GM23248 (cell line): Measurements from ENCODE around the gene ALG11. TPM values are rescaled to one million over a fixed set of nuclear protein-coding genes. Genes with fewer than 3 reads are reported as not detected.

Experiments used
- DNase-seq: peaks from one replicate; pipeline ENCODE4 v3.0.0-alpha.2; 2015
- H2AFZ ChIP-seq: fragments of 200-600 bp; sonication (generic); 2 replicates; pipeline ENCODE4 v1.6.1; 2016; ENCODE audit warnings: antibody characterized with exemption
- H3F3A ChIP-seq: fragments of 200-600 bp; sonication (generic); 2 replicates; pipeline ENCODE4 v1.6.1; 2016; ENCODE audit warnings: mild to moderate bottlenecking, antibody characterized with exemption, mixed run types; ENCODE audit not compliant: insufficient read depth
- H3K27ac ChIP-seq: fragments of 200-600 bp; sonication (generic); 2 replicates; pipeline ENCODE4 v1.5.1; 2016; ENCODE audit warnings: mild to moderate bottlenecking
- H3K27me3 ChIP-seq: fragments of 200-600 bp; sonication (generic); replicated peaks from 2 replicates; pipeline ENCODE4 v1.6.1; 2016; ENCODE audit warnings: mild to moderate bottlenecking; ENCODE audit not compliant: insufficient read depth
- H3K36me3 ChIP-seq: fragments of 200-600 bp; sonication (generic); 2 replicates; pipeline ENCODE4 v1.6.1; 2016; ENCODE audit warnings: low read depth, mild to moderate bottlenecking
- H3K4me1 ChIP-seq: fragments of 200-600 bp; sonication (generic); 2 replicates; pipeline ENCODE4 v1.6.1; 2016; ENCODE audit warnings: mild to moderate bottlenecking; ENCODE audit not compliant: insufficient read depth
- H3K4me2 ChIP-seq: fragments of 200-600 bp; sonication (generic); one replicate; pipeline ENCODE4 v1.6.1; 2016; ENCODE audit warnings: mild to moderate bottlenecking; ENCODE audit not compliant: unreplicated experiment
- H3K4me3 ChIP-seq: fragments of 200-600 bp; sonication (generic); 2 replicates; pipeline ENCODE4 v1.5.1; 2016; ENCODE audit warnings: mild to moderate bottlenecking
- H3K79me2 ChIP-seq: fragments of 200-600 bp; sonication (generic); 2 replicates; pipeline ENCODE4 v1.6.1; 2016; ENCODE audit warnings: mild to moderate bottlenecking; ENCODE audit not compliant: insufficient read depth
- H3K9ac ChIP-seq: fragments of 200-600 bp; sonication (generic); 2 replicates; pipeline ENCODE4 v1.6.1; 2016; ENCODE audit warnings: mild to moderate bottlenecking
- H3K9me2 ChIP-seq: fragments of 200-600 bp; sonication (generic); 2 replicates; pipeline ENCODE4 v1.6.1; 2016; ENCODE audit warnings: mixed run types, mild to moderate bottlenecking, moderate library complexity; ENCODE audit not compliant: insufficient read depth
- H3K9me3 ChIP-seq: fragments of 200-600 bp; sonication (generic); one replicate; pipeline ENCODE4 v1.6.1; 2017; ENCODE audit warnings: low read depth
- H4K20me1 ChIP-seq: fragments of 200-600 bp; sonication (generic); 2 replicates; pipeline ENCODE4 v1.6.0; 2016; ENCODE audit not compliant: insufficient read depth
- EZH2 ChIP-seq: fragments of 200-600 bp; sonication (generic); IDR thresholded peaks from 2 replicates; pipeline ENCODE4 v1.6.1; 2018; ENCODE audit warnings: antibody characterized with exemption, mild to moderate bottlenecking; ENCODE audit not compliant: insufficient read depth, poor library complexity, severe bottlenecking
- EZH2phosphoT487 ChIP-seq: fragments of 200-600 bp; sonication (generic); IDR thresholded peaks from 2 replicates; pipeline ENCODE4 v1.6.1; 2018; ENCODE audit warnings: antibody characterized with exemption, moderate library complexity, mild to moderate bottlenecking, low read depth; ENCODE audit not compliant: insufficient read depth
- WGBS, 2 experiments: methylation state at CpG; one replicate each; pipeline ENCODE4 v1.1.6; 2015 to 2017; ENCODE audit warnings: low lambda C conversion rate in 2 of 2, low coverage in 1 of 2; ENCODE audit errors: missing lambda C conversion rate in 2 of 2; 5-methylcytosine and 5-hydroxymethylcytosine counted together
- in situ Hi-C: fragments of 300-500 bp; cut with MboI; formaldehyde crosslinking; loops from 2 replicates; pipeline ENCODE4 v1.15.0; 2020
- polyA plus RNA-seq: library from polyadenylated mRNA; unstranded; fragments of >200 nt; fragmentation: Nextera tagmentation; extraction: Ambion mirVana; gene quantifications from 2 replicates; pipeline ENCODE4 v1.2.1, GENCODE V29; 2016
- total RNA-seq: library from RNA; depleted of rRNA; stranded (reverse); fragments of >200 nt; shearing (Covaris generic); gene quantifications from 2 replicates; pipeline ENCODE4 v1.2.3, GENCODE V29; 2014

The ALG11 gene
- total and polyA plus RNA-seq, 2 experiments from 2014 or later, result 31.6 to 33.3 TPM

DNA sequence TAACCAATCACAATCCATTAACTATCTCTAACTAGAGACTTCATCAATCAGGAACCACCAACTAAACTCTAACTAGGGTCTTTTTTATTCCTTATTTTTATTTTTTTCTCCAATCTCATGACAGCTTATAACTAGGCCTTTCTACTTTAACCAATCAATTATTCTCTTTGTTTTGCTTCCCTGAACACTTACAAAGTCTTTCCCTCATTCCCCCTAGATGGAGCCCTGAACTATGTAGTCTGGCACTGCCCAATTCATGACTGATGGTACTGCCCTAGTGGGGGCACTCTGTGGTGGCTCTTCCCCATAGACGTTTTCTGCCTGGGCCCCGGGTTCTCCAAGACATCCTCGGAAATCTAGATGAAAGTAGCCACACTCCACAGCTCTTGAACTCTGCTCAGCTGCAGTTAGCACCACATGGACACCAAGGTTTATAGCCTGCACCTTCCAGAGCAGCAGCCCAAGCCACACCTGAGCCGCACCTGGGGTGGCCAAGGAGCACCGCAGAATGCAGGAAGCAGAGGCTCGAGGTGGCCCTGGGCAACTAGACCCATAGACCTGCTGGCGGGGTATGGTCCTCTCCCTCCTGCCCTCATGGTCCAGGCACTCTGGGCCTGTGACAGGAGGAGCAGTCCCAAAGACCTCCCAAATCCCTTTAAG is 7.6 kb upstream of the ALG11 start:
- no peak overlapping the region for H2AFZ ChIP-seq
- H4K20me1 ChIP-seq, result no peaks in the 10 kb centered on the region
- no peaks in the 10 kb centered on the region for H3K9me2 ChIP-seq
- H3K4me3 ChIP-seq, result no peak overlapping the region
- no peak for DNase-seq
- in situ Hi-C loops, result loop anchor here (10.0 kb wide), 1 partner anchor 120 kb away; the partner anchor contains the start of gene NEK5
- no peaks in the 10 kb centered on the region for H3F3A ChIP-seq
- no peaks in the 10 kb centered on the region for H3K36me3 ChIP-seq
- H3K9me3 ChIP-seq, result no peaks in the 10 kb centered on the region
- WGBS, 2 experiments, result 59 to 62% methylated on average over 6 to 7 of the region's 7 CpGs
- TF ChIP-seq EZH2phosphoT487, result no peak
- no peak for TF ChIP-seq EZH2
- H3K4me1 ChIP-seq, result no peaks in the 10 kb centered on the region
- no peak overlapping the region for H3K9ac ChIP-seq
- H3K27me3 ChIP-seq, result peaks cover 21% of the 10 kb centered on the region; the same call in 1 of the 2 replicates
- H3K27ac ChIP-seq, result no peak overlapping the region
- H3K4me2 ChIP-seq, result no peak overlapping the region
- H3K79me2 ChIP-seq, result no peaks in the 10 kb centered on the region

DNA sequence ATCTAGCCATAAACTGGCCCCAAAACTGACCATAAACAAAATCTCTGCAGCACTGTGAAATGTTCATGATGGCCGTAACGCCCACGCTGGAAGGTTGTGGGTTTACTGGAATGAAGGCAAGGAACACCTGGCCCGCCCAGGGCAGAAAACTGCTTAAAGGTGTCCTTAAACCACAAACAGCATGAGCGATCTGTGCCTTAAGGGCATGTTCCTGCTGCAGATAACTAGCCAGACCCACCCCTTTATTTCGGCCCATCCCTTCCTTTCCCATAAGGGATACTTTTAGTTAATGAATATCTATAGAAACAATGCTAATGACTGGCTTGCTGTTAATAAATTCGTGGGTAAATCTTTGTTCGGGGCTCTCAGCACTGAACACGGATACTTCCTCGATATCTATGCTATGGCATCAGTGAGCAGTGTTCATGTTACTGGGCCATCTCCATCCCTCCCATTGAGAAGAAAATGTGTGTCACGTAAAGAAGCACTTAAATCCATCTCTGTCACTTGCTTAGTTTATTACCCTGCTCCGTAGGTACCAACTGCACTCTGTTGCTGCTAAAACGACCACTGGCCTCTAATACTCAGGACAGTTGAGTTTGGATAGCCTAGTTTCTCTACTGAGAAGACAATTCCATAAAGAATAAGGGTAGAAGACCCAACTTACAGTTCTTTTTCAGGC is 6.2 kb upstream of the ALG11 start:
- Histone ChIP-seq H3K9me3 (no peaks in the 10 kb centered on the region), H2AFZ (no peak overlapping the region), H3K9me2 (no peaks in the 10 kb centered on the region), H3K4me2 (no peak overlapping the region), H4K20me1 (no peaks in the 10 kb centered on the region), H3F3A (no peaks in the 10 kb centered on the region), H3K27me3 (peaks cover 30% of the 10 kb centered on the region), H3K4me1 (no peaks in the 10 kb centered on the region), H3K27ac (no peak overlapping the region), H3K4me3 (no peak overlapping the region), H3K9ac (no peak overlapping the region), H3K79me2 (no peaks in the 10 kb centered on the region), H3K36me3 (no peaks in the 10 kb centered on the region)
- in situ Hi-C loops, result loop anchor here (10.0 kb wide), 1 partner anchor 119 kb away; the partner anchor contains the start of gene NEK5
- TF ChIP-seq EZH2phosphoT487 (no peak), EZH2 (no peak)
- 69 to 70% methylated on average over 13 of the region's 13 CpGs for WGBS, 2 experiments
- no peak for DNase-seq

DNA sequence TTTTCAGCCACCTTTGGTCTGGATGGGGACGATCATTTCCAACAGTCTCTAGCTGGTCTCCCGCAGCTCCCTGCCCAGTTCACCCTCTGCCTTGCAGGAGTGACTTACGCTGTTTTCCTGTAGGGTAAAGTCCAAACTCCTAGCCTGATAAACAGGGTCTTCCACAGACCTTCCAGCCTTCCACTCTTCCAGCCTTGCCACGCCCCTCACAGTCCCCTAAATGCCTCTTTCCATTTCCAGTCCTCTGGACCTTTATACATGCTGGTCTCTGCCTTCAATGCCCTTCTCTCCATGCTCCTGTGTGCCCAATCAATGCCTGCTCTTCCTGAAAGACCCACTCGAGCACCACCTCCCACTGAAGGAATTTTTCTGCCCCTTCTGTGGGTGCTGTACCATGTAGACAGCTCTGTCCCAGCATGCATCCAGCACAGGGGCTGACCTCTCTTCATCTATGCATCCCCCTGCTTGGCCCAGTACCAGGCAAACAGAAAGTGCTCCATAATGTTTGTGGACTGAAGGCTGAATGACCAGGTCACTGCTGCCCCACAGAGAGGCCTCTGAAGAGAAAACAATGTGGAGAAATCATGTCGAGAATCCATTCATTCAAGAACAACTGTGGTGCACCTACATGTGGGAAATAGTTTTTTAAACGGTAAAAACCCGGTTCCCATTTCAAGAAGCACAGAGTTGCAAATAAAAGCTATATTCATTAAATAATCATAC is 5.5 kb upstream of the ALG11 start:
- Histone ChIP-seq H4K20me1 (no peaks in the 10 kb centered on the region), H3K4me2 (no peak overlapping the region), H3K27ac (no peak overlapping the region), H3K9ac (no peak overlapping the region), H3K27me3 (peaks cover 32% of the 10 kb centered on the region), H3K4me3 (no peak overlapping the region), H3K36me3 (no peaks in the 10 kb centered on the region), H3K79me2 (no peaks in the 10 kb centered on the region), H3K9me3 (no peaks in the 10 kb centered on the region), H3F3A (no peaks in the 10 kb centered on the region), H2AFZ (no peak overlapping the region), H3K9me2 (no peaks in the 10 kb centered on the region), H3K4me1 (no peaks in the 10 kb centered on the region)
- TF ChIP-seq EZH2 (no peak), EZH2phosphoT487 (no peak)
- DNase-seq, result no peak
- in situ Hi-C loops, result loop anchor here (10.0 kb wide), 1 partner anchor 118 kb away; the partner anchor contains the start of gene NEK5
- WGBS, 2 experiments, result 61 to 62% methylated on average over 8 of the region's 8 CpGs

DNA sequence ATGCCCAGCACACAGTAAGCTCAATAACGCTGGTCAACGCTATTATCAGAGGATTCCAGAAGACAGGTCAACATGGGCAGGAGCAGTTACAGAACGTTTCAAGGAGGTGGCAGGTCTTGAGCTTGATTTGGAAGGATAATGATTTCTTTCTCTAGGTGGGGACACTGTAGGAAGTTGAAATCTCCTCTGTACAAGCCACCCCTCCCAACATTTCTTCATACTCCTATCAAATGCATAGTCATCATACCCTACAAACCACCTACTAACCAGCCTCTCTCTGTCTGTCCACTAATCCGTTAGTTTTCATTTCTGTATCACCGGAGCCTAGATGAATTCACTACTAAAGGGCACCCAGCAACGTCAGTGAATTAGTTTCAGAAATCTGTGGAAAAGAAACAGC is 2.3 kb upstream of the ALG11 start:
- Histone ChIP-seq H3K27me3 (peaks cover 29% of the 10 kb centered on the region), H3K9me2 (no peaks in the 10 kb centered on the region), H3K4me2 (no peak overlapping the region), H4K20me1 (no peaks in the 10 kb centered on the region), H2AFZ (no peak overlapping the region), H3K36me3 (no peaks in the 10 kb centered on the region), H3K79me2 (peaks cover 27% of the 10 kb centered on the region), H3K27ac (no peak overlapping the region), H3K4me3 (no peak overlapping the region), H3K4me1 (peaks cover 9% of the 10 kb centered on the region), H3F3A (no peaks in the 10 kb centered on the region), H3K9ac (no peak overlapping the region), H3K9me3 (no peaks in the 10 kb centered on the region)
- no peak for TF ChIP-seq EZH2
- TF ChIP-seq EZH2phosphoT487, result no peak
- DNase-seq, result no peak
- 44 to 59% methylated on average over 6 of the region's 6 CpGs for WGBS, 2 experiments
- in situ Hi-C loops, result loop anchor here (10.0 kb wide), 1 partner anchor 115 kb away; the partner anchor contains the start of gene NEK5
